ENCODE results near the gene GALNS.

Gene GALNS

GRCh38 chr16:88815901-88816589 lies 40.7 kb downstream of the GALNS start:
- H3K4me1 ChIP-seq (ENCODE audit: control insufficient read depth, insufficient read depth, low read length, unreplicated experiment) = peaks cover 5% of the 10 kb centered on the region
- no peak overlapping the region for H2AFZ ChIP-seq (ENCODE audit: low read length, unreplicated experiment)

GRCh38 chr16:88815227-88815626 lies 41.5 kb downstream of the GALNS start:
- Histone ChIP-seq H2AFZ (ENCODE audit: low read length, unreplicated experiment) (no peak overlapping the region), H3K27ac (ENCODE audit: low read depth, low read length) (no peak overlapping the region)

More at GRCh38 chr16:88815901-88816589, 40.7 kb downstream of the GALNS start:
- Histone ChIP-seq H3K79me2 (ENCODE audit: control insufficient read depth, insufficient read depth, low read length, unreplicated experiment) (no peaks in the 10 kb centered on the region), H3K4me3 (ENCODE audit: low read depth, low read length) (no peak overlapping the region), H3K27ac (ENCODE audit: low read depth, low read length) (no peak overlapping the region), H3K36me3 (ENCODE audit: insufficient read depth, low read length) (no peaks in the 10 kb centered on the region), H3K27me3 (ENCODE audit: insufficient read depth, low read length) (no peaks in the 10 kb centered on the region)

GRCh38 chr16:88814144-88814502 lies 42.6 kb downstream of the GALNS start:
- Histone ChIP-seq H2AFZ (ENCODE audit: low read length, unreplicated experiment) (no peak overlapping the region), H3K27ac (ENCODE audit: low read depth, low read length) (no peak overlapping the region), H3K4me3 (ENCODE audit: low read depth, low read length) (no peak overlapping the region), H3K27me3 (ENCODE audit: insufficient read depth, low read length) (no peaks in the 10 kb centered on the region), H3K36me3 (ENCODE audit: insufficient read depth, low read length) (no peaks in the 10 kb centered on the region), H3K79me2 (ENCODE audit: control insufficient read depth, insufficient read depth, low read length, unreplicated experiment) (peaks cover 9% of the 10 kb centered on the region), H3K4me1 (ENCODE audit: control insufficient read depth, insufficient read depth, low read length, unreplicated experiment) (peaks cover 21% of the 10 kb centered on the region)

More at GRCh38 chr16:88815227-88815626, 41.5 kb downstream of the GALNS start:
- Histone ChIP-seq H3K4me3 (ENCODE audit: low read depth, low read length) (no peak overlapping the region), H3K27me3 (ENCODE audit: insufficient read depth, low read length) (no peaks in the 10 kb centered on the region), H3K79me2 (ENCODE audit: control insufficient read depth, insufficient read depth, low read length, unreplicated experiment) (peaks cover under 1% of the 10 kb centered on the region), H3K36me3 (ENCODE audit: insufficient read depth, low read length) (no peaks in the 10 kb centered on the region), H3K4me1 (ENCODE audit: control insufficient read depth, insufficient read depth, low read length, unreplicated experiment) (peaks cover 11% of the 10 kb centered on the region)

GRCh38 chr16:88813269-88814143 lies 43.2 kb downstream of the GALNS start:
- Histone ChIP-seq H3K4me3 (ENCODE audit: low read depth, low read length) (peak overlapping the region; percentile 86; the same call in 1 of the 2 replicates), H3K4me1 (ENCODE audit: control insufficient read depth, insufficient read depth, low read length, unreplicated experiment) (peaks cover 22% of the 10 kb centered on the region), H2AFZ (ENCODE audit: low read length, unreplicated experiment) (no peak overlapping the region), H3K27ac (ENCODE audit: low read depth, low read length) (peak overlapping the region; percentile 87; the same call in 1 of the 2 replicates), H3K27me3 (ENCODE audit: insufficient read depth, low read length) (no peaks in the 10 kb centered on the region), H3K36me3 (ENCODE audit: insufficient read depth, low read length) (no peaks in the 10 kb centered on the region), H3K79me2 (ENCODE audit: control insufficient read depth, insufficient read depth, low read length, unreplicated experiment) (peaks cover 9% of the 10 kb centered on the region)

- peaks cover 9% of the 10 kb centered on the region for H3K79me2 ChIP-seq (ENCODE audit: control insufficient read depth, insufficient read depth, low read length, unreplicated experiment)
- no peaks in the 10 kb centered on the region for H3K36me3 ChIP-seq (ENCODE audit: insufficient read depth, low read length)
- peak overlapping the region; percentile 86 for H3K4me3 ChIP-seq (ENCODE audit: low read depth, low read length)
- peaks cover 22% of the 10 kb centered on the region for H3K4me1 ChIP-seq (ENCODE audit: control insufficient read depth, insufficient read depth, low read length, unreplicated experiment)
- H3K27ac ChIP-seq (ENCODE audit: low read depth, low read length) = peak overlapping the region; percentile 87
- H2AFZ ChIP-seq (ENCODE audit: low read length, unreplicated experiment) = peak overlapping the region; percentile 70
- no peaks in the 10 kb centered on the region for H3K27me3 ChIP-seq (ENCODE audit: insufficient read depth, low read length)
Measured at GRCh38 chr16:88812513-88813268, 44.1 kb downstream of the GALNS start.

- Histone ChIP-seq H3K79me2 (ENCODE audit: control insufficient read depth, insufficient read depth, low read length, unreplicated experiment) (peaks cover 9% of the 10 kb centered on the region), H2AFZ (ENCODE audit: low read length, unreplicated experiment) (peak within 1 kb of the TSS; percentile 70)
Measured at GRCh38 chr16:88811769-88812512, 44.8 kb downstream of the GALNS start, which contains the start of gene APRT. Gene APRT (minus strand): TSS chr16:88811928. CDS start chr16:88811899, 29 bp downstream.

GRCh38 chr16:88810912-88811768 lies 45.6 kb downstream of the GALNS start:
- Histone ChIP-seq H3K36me3 (ENCODE audit: insufficient read depth, low read length) (0 out of 2 replicates have a peak, but pooled peaks cover 8% of the 10 kb centered on the region), H3K27ac (ENCODE audit: low read depth, low read length) (peak overlapping the region; percentile 69), H3K4me1 (ENCODE audit: control insufficient read depth, insufficient read depth, low read length, unreplicated experiment) (peaks cover 22% of the 10 kb centered on the region), H2AFZ (ENCODE audit: low read length, unreplicated experiment) (no peak overlapping the region), H3K4me3 (ENCODE audit: low read depth, low read length) (peak overlapping the region; percentile 86), H3K27me3 (ENCODE audit: insufficient read depth, low read length) (no peaks in the 10 kb centered on the region), H3K79me2 (ENCODE audit: control insufficient read depth, insufficient read depth, low read length, unreplicated experiment) (peaks cover 17% of the 10 kb centered on the region)

More at GRCh38 chr16:88811769-88812512, 44.8 kb downstream of the GALNS start, which contains the start of gene APRT:
- Histone ChIP-seq H3K36me3 (ENCODE audit: insufficient read depth, low read length) (0 out of 2 replicates have a peak, but pooled peaks cover 4% of the 10 kb centered on the region), H3K4me3 (ENCODE audit: low read depth, low read length) (peak within 1 kb of the TSS; percentile 86), H3K4me1 (ENCODE audit: control insufficient read depth, insufficient read depth, low read length, unreplicated experiment) (peaks cover 22% of the 10 kb centered on the region), H3K27me3 (ENCODE audit: insufficient read depth, low read length) (no peaks in the 10 kb centered on the region), H3K27ac (ENCODE audit: low read depth, low read length) (peak within 1 kb of the TSS; percentile 87)

- Histone ChIP-seq H3K27ac (ENCODE audit: low read depth, low read length) (peak overlapping the region; percentile 69), H3K79me2 (ENCODE audit: control insufficient read depth, insufficient read depth, low read length, unreplicated experiment) (peaks cover 25% of the 10 kb centered on the region), H3K36me3 (ENCODE audit: insufficient read depth, low read length) (peaks cover 12% of the 10 kb centered on the region; the same call in 1 of the 2 replicates), H3K27me3 (ENCODE audit: insufficient read depth, low read length) (no peaks in the 10 kb centered on the region), H3K4me1 (ENCODE audit: control insufficient read depth, insufficient read depth, low read length, unreplicated experiment) (peaks cover 23% of the 10 kb centered on the region), H3K4me3 (ENCODE audit: low read depth, low read length) (peak overlapping the region; percentile 86), H2AFZ (ENCODE audit: low read length, unreplicated experiment) (no peak overlapping the region)
Measured at GRCh38 chr16:88810166-88810911, 46.4 kb downstream of the GALNS start.

All from ACC112 (cell line).